Measurements from ENCODE around the gene EFNA3.

The EFNA3 gene

GRCh38 chr1:155038602-155039307 is 39.9 kb upstream of the EFNA3 start:
- no peak for DNase-seq
- H3K27ac ChIP-seq, result no peak overlapping the region
- TF ChIP-seq CTCF (IDR thresholded peaks at IDR 0.05; ENCODE audit: low read depth, low read length, missing control alignments), result no peak
- H3K27me3 ChIP-seq (replicated peaks), result peaks cover 3% of the 10 kb centered on the region
- H3K4me3 ChIP-seq (ENCODE audit: low read depth, low read length), result no peak overlapping the region
- H3K36me3 ChIP-seq (replicated peaks), result no peaks in the 10 kb centered on the region
- in situ Hi-C loops (cut with HindIII; ENCODE audit: low pct_ligation_motif_present, low sequenced_read_pairs), result no loop called here

GRCh38 chr1:155039308-155039669 is 39.3 kb upstream of the EFNA3 start:
- in situ Hi-C loops (cut with HindIII; ENCODE audit: low pct_ligation_motif_present, low sequenced_read_pairs), result no loop called here

GRCh38 chr1:155040358-155041093 is 38.1 kb upstream of the EFNA3 start:
- Histone ChIP-seq H3K36me3 (replicated peaks) (no peaks in the 10 kb centered on the region), H3K27me3 (replicated peaks) (peaks cover 3% of the 10 kb centered on the region), H3K27ac (no peak overlapping the region), H3K4me3 (ENCODE audit: low read depth, low read length) (no peak overlapping the region)
- no peak for DNase-seq
- TF ChIP-seq CTCF (IDR thresholded peaks at IDR 0.05; ENCODE audit: low read depth, low read length, missing control alignments), result no peak
- in situ Hi-C loops (cut with HindIII; ENCODE audit: low pct_ligation_motif_present, low sequenced_read_pairs), result no loop called here

More at GRCh38 chr1:155039308-155039669, 39.3 kb upstream of the EFNA3 start:
- Histone ChIP-seq H3K27me3 (replicated peaks) (peaks cover 3% of the 10 kb centered on the region), H3K4me3 (ENCODE audit: low read depth, low read length) (no peak overlapping the region), H3K27ac (no peak overlapping the region), H3K36me3 (replicated peaks) (no peaks in the 10 kb centered on the region)
- no peak for TF ChIP-seq CTCF (IDR thresholded peaks at IDR 0.05; ENCODE audit: low read depth, low read length, missing control alignments)
- DNase-seq, result no peak

- peaks cover 3% of the 10 kb centered on the region for H3K27me3 ChIP-seq (replicated peaks)
- in situ Hi-C loops (cut with HindIII; ENCODE audit: low pct_ligation_motif_present, low sequenced_read_pairs), result no loop called here
- H3K27ac ChIP-seq, result no peak overlapping the region
- TF ChIP-seq CTCF (IDR thresholded peaks at IDR 0.05; ENCODE audit: low read depth, low read length, missing control alignments), result no peak
- H3K4me3 ChIP-seq (ENCODE audit: low read depth, low read length), result no peak overlapping the region
- DNase-seq, result no peak
- no peaks in the 10 kb centered on the region for H3K36me3 ChIP-seq (replicated peaks)
Observed at GRCh38 chr1:155042789-155043188, 35.8 kb upstream of the EFNA3 start.

- DNase-seq, result no peak
- H3K36me3 ChIP-seq (replicated peaks), result no peaks in the 10 kb centered on the region
- no peak overlapping the region for H3K27ac ChIP-seq
- in situ Hi-C loops (cut with HindIII; ENCODE audit: low pct_ligation_motif_present, low sequenced_read_pairs), result no loop called here
- no peak for TF ChIP-seq CTCF (IDR thresholded peaks at IDR 0.05; ENCODE audit: low read depth, low read length, missing control alignments)
- no peak overlapping the region for H3K4me3 ChIP-seq (ENCODE audit: low read depth, low read length)
- peaks cover 2% of the 10 kb centered on the region for H3K27me3 ChIP-seq (replicated peaks)
Observed at GRCh38 chr1:155043301-155043702, 35.3 kb upstream of the EFNA3 start.

All from brain microvascular endothelial cell (primary cell).